Endodermal cell (in vitro differentiated cells): ENCODE results near the gene MTA3. TPM values are rescaled to one million over a fixed set of nuclear protein-coding genes. Genes with fewer than 3 reads are reported as not detected.

Experiments used
- DNase-seq: peaks from one replicate; pipeline ENCODE4 v3.0.0-alpha.2; 2017
- H3K27ac ChIP-seq: 2 replicates; pipeline ENCODE4 v1.5.1; 2013; ENCODE audit warnings: mild to moderate bottlenecking, low read depth, low read length, moderate library complexity
- H3K27me3 ChIP-seq: 2 replicates; pipeline ENCODE4 v1.6.1; 2013; ENCODE audit warnings: mild to moderate bottlenecking, low read length, moderate library complexity; ENCODE audit not compliant: insufficient read depth, control insufficient read depth, poor library complexity, severe bottlenecking
- H3K36me3 ChIP-seq: 2 replicates; pipeline ENCODE4 v1.7.0; 2013; ENCODE audit warnings: mild to moderate bottlenecking, low read length, moderate library complexity; ENCODE audit not compliant: control insufficient read depth, insufficient read depth
- H3K4me1 ChIP-seq: one replicate; pipeline ENCODE4 v1.7.0; 2013; ENCODE audit warnings: low read length; ENCODE audit not compliant: control insufficient read depth, insufficient read depth
- H3K4me3 ChIP-seq: 2 replicates; pipeline ENCODE4 v1.5.1; 2013; ENCODE audit warnings: mild to moderate bottlenecking, low read length, moderate library complexity
- H3K9ac ChIP-seq: 2 replicates; pipeline ENCODE4 v1.6.1; 2013; ENCODE audit warnings: mild to moderate bottlenecking, low read length, moderate library complexity; ENCODE audit not compliant: poor library complexity, severe bottlenecking; ENCODE audit errors: extremely low read depth
- H3K9me3 ChIP-seq: 2 replicates; pipeline ENCODE4 v1.6.1; 2013; ENCODE audit warnings: mild to moderate bottlenecking, low read length, moderate library complexity; ENCODE audit not compliant: control insufficient read depth
- H3K27ac Mint-ChIP-seq: 2 replicates; pipeline ENCODE4 v1.8.0; 2020; ENCODE audit warnings: mixed read lengths
- H3K27me3 Mint-ChIP-seq: 2 replicates; pipeline ENCODE4 v1.8.0; 2021; ENCODE audit warnings: mild to moderate bottlenecking, mixed read lengths; ENCODE audit not compliant: insufficient read depth
- H3K36me3 Mint-ChIP-seq: 2 replicates; pipeline ENCODE4 v1.8.0; 2020; ENCODE audit warnings: low read depth, mixed read lengths
- H3K4me1 Mint-ChIP-seq: 2 replicates; pipeline ENCODE4 v1.8.0; 2020; ENCODE audit warnings: mixed read lengths
- H3K4me3 Mint-ChIP-seq: 2 replicates; pipeline ENCODE4 v1.8.0; 2020; ENCODE audit warnings: mild to moderate bottlenecking, moderate library complexity, mixed read lengths
- H3K9me3 Mint-ChIP-seq: 2 replicates; pipeline ENCODE4 v1.8.0; 2020; ENCODE audit warnings: mild to moderate bottlenecking, mixed read lengths
- WGBS, 2 experiments: methylation state at CpG; one replicate each; pipeline versions ENCODE4 v1.1.5 to v1.1.7; 2013; ENCODE audit warnings: missing lambda C conversion rate in 2 of 2, mixed read lengths in 1 of 2; ENCODE audit not compliant: insufficient coverage in 1 of 2, insufficient read length in 1 of 2; 5-methylcytosine and 5-hydroxymethylcytosine counted together
- total RNA-seq, 2 donors: library from RNA; stranded (reverse); fragmentation: NEBNext Ultra II Directional in 1 of 2; extraction: Animal tissue kit (Norgen Biotek cat#: 25700) in 1 of 2; gene quantifications; 2 replicates in 1 of 2; 3 replicates in 1 of 2; pipeline ENCODE4 v1.2.1, GENCODE V29; 2021
- TF ChIP-seq, protein P1 (sequence below): fragments of 200-600 bp; sonication (generic); conservative IDR thresholded peaks from 2 replicates; pipeline ENCODE4 v1.5.0; 2021; ENCODE audit warnings: antibody characterized with exemption, mild to moderate bottlenecking

MTA3 gene
- total RNA-seq, 2 donors from 2014 or later = 138 to 154 TPM

DNA sequence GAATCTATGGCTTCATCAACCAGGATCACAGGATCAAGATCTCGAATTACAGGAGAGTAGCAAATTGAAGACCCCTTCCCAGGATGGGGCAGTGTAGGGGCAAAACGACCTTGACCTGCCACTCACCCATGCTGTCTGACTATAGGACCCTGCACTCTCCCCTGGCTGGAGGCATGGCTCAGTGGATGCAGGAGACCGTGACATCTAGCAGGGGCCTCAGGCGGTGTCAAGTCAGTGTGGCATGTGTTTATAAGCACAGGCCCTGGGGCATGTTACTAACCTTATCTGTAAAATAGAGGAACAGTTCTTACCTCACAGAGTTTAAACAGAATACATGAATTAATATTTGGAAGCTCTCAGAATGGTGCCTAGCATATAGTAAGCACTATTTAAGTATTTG lies 220.4 kb downstream of the MTA3 start:
- H3K4me3 ChIP-seq = no peak overlapping the region
- peaks cover under 1% of the 10 kb centered on the region for H3K4me1 ChIP-seq
- TF ChIP-seq, protein P1, sequence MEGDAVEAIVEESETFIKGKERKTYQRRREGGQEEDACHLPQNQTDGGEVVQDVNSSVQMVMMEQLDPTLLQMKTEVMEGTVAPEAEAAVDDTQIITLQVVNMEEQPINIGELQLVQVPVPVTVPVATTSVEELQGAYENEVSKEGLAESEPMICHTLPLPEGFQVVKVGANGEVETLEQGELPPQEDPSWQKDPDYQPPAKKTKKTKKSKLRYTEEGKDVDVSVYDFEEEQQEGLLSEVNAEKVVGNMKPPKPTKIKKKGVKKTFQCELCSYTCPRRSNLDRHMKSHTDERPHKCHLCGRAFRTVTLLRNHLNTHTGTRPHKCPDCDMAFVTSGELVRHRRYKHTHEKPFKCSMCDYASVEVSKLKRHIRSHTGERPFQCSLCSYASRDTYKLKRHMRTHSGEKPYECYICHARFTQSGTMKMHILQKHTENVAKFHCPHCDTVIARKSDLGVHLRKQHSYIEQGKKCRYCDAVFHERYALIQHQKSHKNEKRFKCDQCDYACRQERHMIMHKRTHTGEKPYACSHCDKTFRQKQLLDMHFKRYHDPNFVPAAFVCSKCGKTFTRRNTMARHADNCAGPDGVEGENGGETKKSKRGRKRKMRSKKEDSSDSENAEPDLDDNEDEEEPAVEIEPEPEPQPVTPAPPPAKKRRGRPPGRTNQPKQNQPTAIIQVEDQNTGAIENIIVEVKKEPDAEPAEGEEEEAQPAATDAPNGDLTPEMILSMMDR = no peak
- H3K27me3 Mint-ChIP-seq = peaks cover 29% of the 10 kb centered on the region
- peak; percentile 36 for DNase-seq
- no peak overlapping the region for H3K27ac ChIP-seq
- H3K9me3 ChIP-seq = no peaks in the 10 kb centered on the region
- no peak overlapping the region for H3K27ac Mint-ChIP-seq
- H3K9me3 Mint-ChIP-seq = no peaks in the 10 kb centered on the region
- peaks cover 16% of the 10 kb centered on the region for H3K4me1 Mint-ChIP-seq
- 50 to 68% methylated on average over 2 to 4 of the region's 4 CpGs for WGBS, 2 experiments
- peaks cover 2% of the 10 kb centered on the region for H3K36me3 Mint-ChIP-seq
- H3K36me3 ChIP-seq = no peaks in the 10 kb centered on the region
- no peak overlapping the region for H3K4me3 Mint-ChIP-seq
- H3K27me3 ChIP-seq = peaks cover 20% of the 10 kb centered on the region
- no peak overlapping the region for H3K9ac ChIP-seq

DNA sequence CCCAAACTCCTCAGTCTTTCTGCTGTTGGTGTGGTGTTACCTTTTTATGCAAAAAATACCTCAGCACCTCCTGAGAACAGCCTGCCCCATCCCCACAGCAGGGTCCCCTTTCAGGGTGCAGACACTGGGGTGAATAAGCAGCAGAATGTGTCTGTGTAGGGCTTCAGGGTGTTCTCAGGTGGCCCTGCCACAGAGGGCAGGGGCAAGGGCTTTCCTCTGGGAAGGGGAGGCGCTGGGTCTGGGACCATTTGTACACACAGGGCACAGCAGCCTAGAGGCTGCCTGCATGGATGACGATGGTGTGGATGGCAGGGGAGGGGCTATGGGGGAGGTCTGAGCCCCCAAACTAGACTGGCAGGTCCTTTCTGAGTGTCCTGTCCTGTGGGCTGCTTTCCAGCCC lies 221.3 kb downstream of the MTA3 start:
- WGBS, 2 experiments = 70 to 87% methylated on average over 1 to 2 of the region's 2 CpGs
- no peak overlapping the region for H3K4me3 Mint-ChIP-seq
- Histone ChIP-seq H3K9ac (no peak overlapping the region), H3K27ac (no peak overlapping the region), H3K9me3 (no peaks in the 10 kb centered on the region), H3K36me3 (no peaks in the 10 kb centered on the region), H3K27me3 (peaks cover 20% of the 10 kb centered on the region), H3K4me3 (no peak overlapping the region), H3K4me1 (peaks cover 3% of the 10 kb centered on the region)
- no peak for DNase-seq
- TF ChIP-seq, protein P1 = no peak
- no peaks in the 10 kb centered on the region for H3K9me3 Mint-ChIP-seq
- H3K4me1 Mint-ChIP-seq = peaks cover 21% of the 10 kb centered on the region
- H3K27me3 Mint-ChIP-seq = peaks cover 29% of the 10 kb centered on the region
- no peak overlapping the region for H3K27ac Mint-ChIP-seq
- H3K36me3 Mint-ChIP-seq = peaks cover 2% of the 10 kb centered on the region

DNA sequence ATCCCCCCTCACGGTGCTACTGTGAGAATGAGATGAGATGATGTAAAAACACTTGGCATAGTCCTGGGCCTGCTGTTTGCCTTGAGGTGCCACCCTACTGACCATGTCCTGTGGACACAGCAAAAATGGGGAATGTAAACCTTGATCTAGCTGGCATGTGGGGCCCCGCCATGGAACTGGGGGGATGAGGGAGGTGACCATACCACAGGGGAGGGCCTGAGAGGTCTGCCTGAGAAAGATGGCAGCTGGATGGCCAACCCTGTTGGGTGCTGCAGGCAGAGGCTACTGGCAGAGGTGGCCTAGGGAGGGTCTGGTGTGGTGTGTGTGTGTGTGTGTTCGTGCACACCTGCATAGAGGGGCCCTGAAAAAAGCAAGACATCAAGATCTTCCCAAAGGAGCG lies 223.2 kb downstream of the MTA3 start:
- Mint-ChIP-seq H3K9me3 (no peaks in the 10 kb centered on the region), H3K36me3 (peaks cover 2% of the 10 kb centered on the region), H3K4me1 (peaks cover 23% of the 10 kb centered on the region), H3K27ac (no peak overlapping the region), H3K27me3 (peaks cover 29% of the 10 kb centered on the region), H3K4me3 (peak overlapping the region; percentile 68)
- Histone ChIP-seq H3K9ac (no peak overlapping the region), H3K4me1 (peaks cover 3% of the 10 kb centered on the region), H3K4me3 (peak overlapping the region; percentile 80), H3K27me3 (peaks cover 20% of the 10 kb centered on the region), H3K27ac (no peak overlapping the region), H3K36me3 (no peaks in the 10 kb centered on the region), H3K9me3 (no peaks in the 10 kb centered on the region)
- WGBS, 2 experiments = 77 to 100% methylated on average over 1 to 4 of the region's 4 CpGs
- TF ChIP-seq, protein P1 = no peak
- no peak for DNase-seq
